ENCODE results near the gene TRIM31. TPM values are rescaled to one million over a fixed set of nuclear protein-coding genes. Genes with fewer than 3 reads are reported as not detected.
"Not testable (repeated sequence)": the region's sequence is repeated elsewhere in the genome, so short reads cannot be mapped to it uniquely, and the experiment has no call there.

Gene TRIM31
- total and polyA plus RNA-seq, 3 experiments from 2014 or later: not detected

- no peaks in the 10 kb centered on the region for H3K4me1 Mint-ChIP-seq
- POLR2A ChIA-PET: no interaction called here
- peaks cover 38 to 73% of the 10 kb centered on the region in 2 donors for H3K27me3 Mint-ChIP-seq
Measured at GRCh38 chr6:30143780-30144179, 30.9 kb upstream of the TRIM31 start.

GRCh38 chr6:30142665-30143064 is 29.8 kb upstream of the TRIM31 start:
- Histone ChIP-seq H3K27ac (ENCODE audit: low read depth, low read length) (no peak overlapping the region), H3K4me1 (ENCODE audit: insufficient read depth, low read length) (no peaks in the 10 kb centered on the region), H3K36me3 (ENCODE audit: insufficient read depth, low read length) (no peaks in the 10 kb centered on the region), H3K27me3 (ENCODE audit: insufficient read depth, low read length, poor library complexity, severe bottlenecking) (peaks cover 11% of the 10 kb centered on the region), H3K9me3 (ENCODE audit: low read length) (no peaks in the 10 kb centered on the region), H3K4me3 (ENCODE audit: low read length) (no peak overlapping the region)
- peaks cover 38 to 68% of the 10 kb centered on the region in 2 donors for H3K27me3 Mint-ChIP-seq
- H3K4me1 Mint-ChIP-seq: no peaks in the 10 kb centered on the region
- ChIA-PET POLR2A (no interaction called here), CTCF (interaction anchor here (0.7 kb wide), 1 partner anchor 227 kb away, joined by 4 read pairs; no protein-coding TSS in a partner anchor)
- H3K4me3 Mint-ChIP-seq: no peak overlapping the region
- peaks cover 0 to 5% (median 0%) of the 10 kb centered on the region in 3 donors for H3K36me3 Mint-ChIP-seq
- no peak overlapping the region for H3K27ac Mint-ChIP-seq
- no peak for DNase-seq
- no peaks in the 10 kb centered on the region for H3K9me3 Mint-ChIP-seq

More at GRCh38 chr6:30143780-30144179, 30.9 kb upstream of the TRIM31 start:
- no peak overlapping the region for H3K4me3 Mint-ChIP-seq
- Histone ChIP-seq H3K27ac (ENCODE audit: low read depth, low read length) (no peak overlapping the region), H3K4me1 (ENCODE audit: insufficient read depth, low read length) (no peaks in the 10 kb centered on the region), H3K4me3 (ENCODE audit: low read length) (no peak overlapping the region), H3K36me3 (ENCODE audit: insufficient read depth, low read length) (no peaks in the 10 kb centered on the region), H3K9me3 (ENCODE audit: low read length) (no peaks in the 10 kb centered on the region), H3K27me3 (ENCODE audit: insufficient read depth, low read length, poor library complexity, severe bottlenecking) (peaks cover 11% of the 10 kb centered on the region)
- DNase-seq: no peak
- H3K9me3 Mint-ChIP-seq: no peaks in the 10 kb centered on the region
- H3K36me3 Mint-ChIP-seq: peaks cover 0 to 5% (median 0%) of the 10 kb centered on the region in 3 donors
- CTCF ChIA-PET: interaction anchor here (0.8 kb wide), 1 partner anchor 13 kb away, joined by 4 read pairs; no protein-coding TSS in a partner anchor
- H3K27ac Mint-ChIP-seq: no peak overlapping the region

GRCh38 chr6:30140240-30140639 is 27.4 kb upstream of the TRIM31 start:
- H3K4me1 Mint-ChIP-seq; H3K4me3 Mint-ChIP-seq; H3K9me3 Mint-ChIP-seq; H3K27ac Mint-ChIP-seq; H3K27me3 ChIP-seq (ENCODE audit: insufficient read depth, low read length, poor library complexity, severe bottlenecking); H3K4me3 ChIP-seq (ENCODE audit: low read length); H3K27ac ChIP-seq (ENCODE audit: low read depth, low read length); DNase-seq; H3K36me3 Mint-ChIP-seq; H3K9me3 ChIP-seq (ENCODE audit: low read length); H3K36me3 ChIP-seq (ENCODE audit: insufficient read depth, low read length); POLR2A ChIA-PET; H3K4me1 ChIP-seq (ENCODE audit: insufficient read depth, low read length): not testable (repeated sequence)
- CTCF ChIA-PET: interaction anchor here (1.0 kb wide), 1 partner anchor 9 kb away, joined by 3 read pairs; no protein-coding TSS in a partner anchor
- peaks cover 25 to 56% of the 10 kb centered on the region in 2 donors for H3K27me3 Mint-ChIP-seq

- H3K4me1 ChIP-seq (ENCODE audit: insufficient read depth, low read length): no peaks in the 10 kb centered on the region
- Mint-ChIP-seq H3K4me1 (no peaks in the 10 kb centered on the region), H3K36me3 (no peaks in the 10 kb centered on the region), H3K27me3 (peaks cover 16 to 52% of the 10 kb centered on the region in 2 donors), H3K27ac (no peak overlapping the region), H3K9me3 (no peaks in the 10 kb centered on the region), H3K4me3 (no peak overlapping the region)
- peaks cover 4% of the 10 kb centered on the region for H3K27me3 ChIP-seq (ENCODE audit: insufficient read depth, low read length, poor library complexity, severe bottlenecking)
- H3K9me3 ChIP-seq (ENCODE audit: low read length): no peaks in the 10 kb centered on the region
- no peak overlapping the region for H3K27ac ChIP-seq (ENCODE audit: low read depth, low read length)
- ChIA-PET POLR2A (no interaction called here), CTCF (interaction anchor here (9.2 kb wide), 1 partner anchor 32 kb away, joined by 182 read pairs; no protein-coding TSS in a partner anchor)
- no peak for DNase-seq
- no peak overlapping the region for H3K4me3 ChIP-seq (ENCODE audit: low read length)
- H3K36me3 ChIP-seq (ENCODE audit: insufficient read depth, low read length): no peaks in the 10 kb centered on the region
Measured at GRCh38 chr6:30136570-30137286, 23.8 kb upstream of the TRIM31 start.

- peaks cover 4% of the 10 kb centered on the region for H3K4me1 ChIP-seq (ENCODE audit: insufficient read depth, low read length)
- no peak for DNase-seq
- H3K27me3 ChIP-seq (ENCODE audit: insufficient read depth, low read length, poor library complexity, severe bottlenecking): peaks cover 8% of the 10 kb centered on the region
- no peaks in the 10 kb centered on the region for H3K36me3 Mint-ChIP-seq
- H3K4me3 Mint-ChIP-seq: no peak within 1 kb of the TSS
- no peak within 1 kb of the TSS for H3K4me3 ChIP-seq (ENCODE audit: low read length)
- H3K36me3 ChIP-seq (ENCODE audit: insufficient read depth, low read length): no peaks in the 10 kb centered on the region
- ChIA-PET POLR2A (no interaction called here), CTCF (interaction anchor here (9.2 kb wide), 1 partner anchor 31 kb away, joined by 182 read pairs; no protein-coding TSS in a partner anchor)
- H3K4me1 Mint-ChIP-seq: peaks cover 3 to 4% (median 3%) of the 10 kb centered on the region in 3 donors
- no peaks in the 10 kb centered on the region for H3K9me3 Mint-ChIP-seq
- no peaks in the 10 kb centered on the region for H3K9me3 ChIP-seq (ENCODE audit: low read length)
- H3K27ac ChIP-seq (ENCODE audit: low read depth, low read length): no peak within 1 kb of the TSS
- no peak within 1 kb of the TSS for H3K27ac Mint-ChIP-seq
- peaks cover 16 to 55% of the 10 kb centered on the region in 2 donors for H3K27me3 Mint-ChIP-seq
Measured at GRCh38 chr6:30135757-30136156, 22.9 kb upstream of the TRIM31 start, which contains the start of gene TRIM40. Gene TRIM40, plus strand, starts transcription at chr6:30136140. Its CDS starts 897 bp downstream, at chr6:30137037.

- H3K27me3 ChIP-seq (ENCODE audit: insufficient read depth, low read length, poor library complexity, severe bottlenecking): peaks cover 8% of the 10 kb centered on the region
- H3K9me3 ChIP-seq (ENCODE audit: low read length): no peaks in the 10 kb centered on the region
- Mint-ChIP-seq H3K4me1 (peaks cover 3 to 9% (median 4%) of the 10 kb centered on the region in 3 donors), H3K27ac (no peak overlapping the region), H3K4me3 (no peak overlapping the region), H3K27me3 (peaks cover 19 to 57% of the 10 kb centered on the region in 2 donors), H3K9me3 (no peaks in the 10 kb centered on the region), H3K36me3 (no peaks in the 10 kb centered on the region)
- no peaks in the 10 kb centered on the region for H3K36me3 ChIP-seq (ENCODE audit: insufficient read depth, low read length)
- peaks cover 7% of the 10 kb centered on the region for H3K4me1 ChIP-seq (ENCODE audit: insufficient read depth, low read length)
- no peak for DNase-seq
- no peak overlapping the region for H3K4me3 ChIP-seq (ENCODE audit: low read length)
- POLR2A ChIA-PET: no interaction called here
- no peak overlapping the region for H3K27ac ChIP-seq (ENCODE audit: low read depth, low read length)
- CTCF ChIA-PET: interaction anchor here (9.2 kb wide), 1 partner anchor 30 kb away, joined by 182 read pairs; no protein-coding TSS in a partner anchor
Measured at GRCh38 chr6:30135147-30135546, 22.3 kb upstream of the TRIM31 start.

GRCh38 chr6:30131947-30132497 is 19.1 kb upstream of the TRIM31 start:
- Mint-ChIP-seq H3K27me3 (peaks cover 26 to 71% of the 10 kb centered on the region in 2 donors), H3K36me3 (no peaks in the 10 kb centered on the region), H3K4me1 (peaks cover 3 to 15% (median 4%) of the 10 kb centered on the region in 3 donors), H3K9me3 (no peaks in the 10 kb centered on the region), H3K4me3 (no peak overlapping the region), H3K27ac (no peak overlapping the region)
- H3K4me1 ChIP-seq (ENCODE audit: insufficient read depth, low read length): peaks cover 7% of the 10 kb centered on the region
- H3K9me3 ChIP-seq (ENCODE audit: low read length): no peaks in the 10 kb centered on the region
- CTCF ChIA-PET: interaction anchor here (1.0 to 9.2 kb wide), 15 partner anchors 9 to 284 kb away, joined by 3 to 182 read pairs (median 4); partner anchors contain the start of gene TRIM31
- H3K4me3 ChIP-seq (ENCODE audit: low read length): no peak overlapping the region
- no peak for DNase-seq
- POLR2A ChIA-PET: no interaction called here
- no peaks in the 10 kb centered on the region for H3K36me3 ChIP-seq (ENCODE audit: insufficient read depth, low read length)
- H3K27me3 ChIP-seq (ENCODE audit: insufficient read depth, low read length, poor library complexity, severe bottlenecking): peaks cover 16% of the 10 kb centered on the region
- H3K27ac ChIP-seq (ENCODE audit: low read depth, low read length): no peak overlapping the region
